ENCODE measurements around the gene CCNB1. TPM values are rescaled to one million over a fixed set of nuclear protein-coding genes. Genes with fewer than 3 reads are reported as not detected.

CCNB1 gene
- total RNA-seq, result 20.4 and 50.1 TPM in 2 replicates

DNA sequence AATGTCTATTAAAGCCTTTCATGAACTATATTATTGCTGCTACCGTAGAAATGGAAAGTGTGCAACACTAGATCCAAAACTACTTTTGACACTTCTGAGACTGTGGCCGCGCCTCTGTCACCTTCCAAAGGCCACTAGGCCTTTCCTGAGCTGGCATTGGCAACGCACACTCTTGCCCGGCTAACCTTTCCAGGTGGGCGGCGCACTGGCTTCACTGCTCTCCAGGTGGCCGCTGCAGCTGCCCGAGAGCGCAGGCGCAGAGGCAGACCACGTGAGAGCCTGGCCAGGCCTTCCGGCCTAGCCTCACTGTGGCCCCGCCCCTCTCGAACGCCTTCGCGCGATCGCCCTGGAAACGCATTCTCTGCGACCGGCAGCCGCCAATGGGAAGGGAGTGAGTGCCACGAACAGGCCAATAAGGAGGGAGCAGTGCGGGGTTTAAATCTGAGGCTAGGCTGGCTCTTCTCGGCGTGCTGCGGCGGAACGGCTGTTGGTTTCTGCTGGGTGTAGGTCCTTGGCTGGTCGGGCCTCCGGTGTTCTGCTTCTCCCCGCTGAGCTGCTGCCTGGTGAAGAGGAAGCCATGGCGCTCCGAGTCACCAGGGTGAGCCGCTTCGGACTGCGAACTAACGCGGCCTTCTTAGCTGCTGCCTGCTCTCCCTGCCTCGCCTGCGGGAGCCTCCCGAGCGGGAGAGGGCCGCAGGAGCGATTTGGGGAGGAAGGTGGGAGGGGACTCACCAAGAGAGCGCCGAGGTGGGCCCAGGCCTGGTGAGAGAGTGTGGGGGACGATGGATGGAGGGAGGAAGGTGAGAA lies at the start of gene CCNB1:
Gene CCNB1, plus strand, starts transcription at position 465 of the 807 bp plus-strand sequence. Its CDS starts 113 bp downstream, at position 578.

DNA sequence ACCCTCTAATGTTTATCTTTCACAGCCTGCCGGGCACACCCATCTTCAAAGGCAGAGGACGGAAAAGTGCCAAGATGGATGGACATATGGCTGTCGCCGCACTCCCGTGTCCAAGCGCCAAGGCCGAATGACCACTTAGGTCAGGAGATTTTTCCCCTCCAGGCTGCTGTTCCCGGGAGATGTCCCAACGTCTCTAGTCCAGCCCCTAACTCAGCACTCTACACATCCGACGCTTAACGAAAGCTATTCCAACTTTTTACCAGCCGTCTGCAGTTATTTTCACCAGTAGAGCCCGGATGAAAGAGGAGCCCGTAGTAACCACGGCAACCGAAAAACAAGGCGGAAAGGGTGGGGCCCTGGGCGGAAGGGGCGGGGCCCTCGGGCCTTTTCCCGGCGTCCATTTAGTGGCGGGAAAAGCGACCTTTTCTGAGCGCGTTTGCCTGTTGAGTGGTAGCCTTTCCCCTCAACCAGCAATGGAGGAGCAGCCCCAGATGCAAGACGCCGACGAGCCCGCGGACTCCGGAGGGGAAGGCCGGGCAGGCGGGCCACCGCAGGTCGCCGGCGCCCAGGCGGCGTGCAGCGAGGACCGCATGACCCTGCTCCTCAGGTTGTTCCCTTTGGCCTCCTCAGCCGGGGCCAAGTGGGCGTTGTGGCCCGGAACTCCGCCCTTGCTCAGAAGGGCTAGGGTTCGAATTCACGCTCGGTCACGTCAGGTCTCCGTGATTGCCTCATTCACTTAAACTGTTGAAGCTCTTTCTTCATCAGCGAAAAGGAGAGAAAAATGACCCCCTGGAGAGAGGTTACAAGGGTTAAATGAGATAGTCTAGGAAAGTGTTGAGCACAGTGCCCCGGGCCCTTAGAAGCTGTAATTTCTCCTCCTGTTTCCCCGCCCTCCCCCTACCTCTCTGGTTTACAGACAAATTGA lies 22.5 kb downstream of the CCNB1 start, which contains the start of gene CENPH:
Gene CENPH, plus strand, starts transcription at position 422 of the 925 bp plus-strand sequence. Its CDS starts 52 bp downstream, at position 474.

Other genes starting within 250 kb of the CCNB1 start
- gene SLC30A5, start 73.1 kb upstream of the CCNB1 start, total RNA-seq, result 37.5 and 44.6 TPM in 2 replicates
- 7.9 and 12.0 TPM in 2 replicates for gene CENPH, start 22.4 kb downstream of the CCNB1 start, total RNA-seq
- 35.3 and 37.2 TPM in 2 replicates for gene CDK7, start 67.7 kb downstream of the CCNB1 start, total RNA-seq
- gene CCDC125, start 165.7 kb downstream of the CCNB1 start, total RNA-seq, result 0.72 and 2.4 TPM in 2 replicates
- 15.2 and 16.7 TPM in 2 replicates for gene AK6, start 202.4 kb downstream of the CCNB1 start, total RNA-seq
- 55.6 and 55.9 TPM in 2 replicates for gene TAF9, start 202.4 kb downstream of the CCNB1 start, total RNA-seq
- gene RAD17, start 202.7 kb downstream of the CCNB1 start, total RNA-seq, result 11.6 and 13.0 TPM in 2 replicates
- 0.32 TPM in 1 of 2 replicates, not detected in the other for gene MARVELD2, start 248.0 kb downstream of the CCNB1 start, total RNA-seq

All from cardiac atrium fibroblast (primary cell).